Neuronal stem cell (in vitro differentiated cells): Measurements from ENCODE around the gene CCT8.

ENCODE experiments used
- DNase-seq: peaks from one replicate; pipeline ENCODE4 v3.0.0-alpha.2; 2013; ENCODE audit warnings: low spot score
- H2AFZ ChIP-seq: one replicate; pipeline ENCODE4 v1.6.1; 2013; ENCODE audit warnings: mild to moderate bottlenecking, low read length, inconsistent platforms
- H2AK5ac ChIP-seq: 2 replicates; pipeline ENCODE4 v1.6.1; 2013; ENCODE audit warnings: low read depth, mild to moderate bottlenecking, inconsistent platforms, low read length, moderate library complexity, mixed read lengths
- H2BK120ac ChIP-seq: 2 replicates; pipeline ENCODE4 v1.6.1; 2013; ENCODE audit warnings: low read depth, mild to moderate bottlenecking, inconsistent platforms, low read length, moderate library complexity, mixed read lengths
- H2BK12ac ChIP-seq: one replicate; pipeline ENCODE4 v1.6.1; 2013; ENCODE audit warnings: low read length, inconsistent platforms
- H2BK15ac ChIP-seq: 2 replicates; pipeline ENCODE4 v1.6.1; 2013; ENCODE audit warnings: mild to moderate bottlenecking, low read length, inconsistent platforms, mixed read lengths
- H2BK5ac ChIP-seq: one replicate; pipeline ENCODE4 v1.6.1; 2013; ENCODE audit warnings: inconsistent platforms, mild to moderate bottlenecking, low read length, moderate library complexity
- H3K14ac ChIP-seq: one replicate; pipeline ENCODE4 v1.6.1; 2013; ENCODE audit warnings: low read length, inconsistent platforms
- H3K18ac ChIP-seq: 2 replicates; pipeline ENCODE4 v1.6.1; 2013; ENCODE audit warnings: low read length, inconsistent platforms
- H3K23ac ChIP-seq: 2 replicates; pipeline ENCODE4 v1.6.1; 2013; ENCODE audit warnings: low read depth, mild to moderate bottlenecking, mixed read lengths, low read length, inconsistent platforms; ENCODE audit not compliant: poor library complexity
- H3K27ac ChIP-seq: replicated peaks from 3 replicates; pipeline ENCODE4 v1.5.1; 2013; ENCODE audit warnings: low read length, inconsistent platforms
- H3K27me3 ChIP-seq, 3 experiments: 2 replicates each; pipeline ENCODE4 v1.6.1; 2013; ENCODE audit warnings: low read length in 3 of 3, mild to moderate bottlenecking in 2 of 3, inconsistent platforms in 1 of 3, low read depth in 1 of 3, mixed read lengths in 1 of 3, moderate library complexity in 1 of 3; ENCODE audit not compliant: control insufficient read depth in 3 of 3, insufficient read depth in 3 of 3
- H3K36me3 ChIP-seq, 2 donors: replicated peaks in 1 of 2; 2 replicates each; pipeline ENCODE4 v1.6.1; 2013; ENCODE audit warnings: low read length in 2 of 2; ENCODE audit not compliant: control insufficient read depth in 2 of 2, insufficient read depth in 2 of 2
- H3K4ac ChIP-seq: 2 replicates; pipeline ENCODE4 v1.6.1; 2013; ENCODE audit warnings: inconsistent platforms, mild to moderate bottlenecking, low read length, moderate library complexity
- H3K4me1 ChIP-seq, 2 donors: 1 replicate in 1 of 2; 2 replicates in 1 of 2; pipeline ENCODE4 v1.6.1; 2013; ENCODE audit warnings: low read length in 2 of 2, low read depth in 1 of 2; ENCODE audit not compliant: control insufficient read depth in 2 of 2, insufficient read depth in 1 of 2
- H3K4me2 ChIP-seq: one replicate; pipeline ENCODE4 v1.6.1; 2013; ENCODE audit warnings: mild to moderate bottlenecking, low read length, inconsistent platforms; ENCODE audit not compliant: insufficient read depth, poor library complexity, severe bottlenecking
- H3K4me3 ChIP-seq, 2 donors: 2 replicates each; pipeline ENCODE4 v1.5.1; 2013; ENCODE audit warnings: low read length in 2 of 2, mild to moderate bottlenecking in 2 of 2, inconsistent platforms in 1 of 2, moderate library complexity in 1 of 2
- H3K79me1 ChIP-seq: one replicate; pipeline ENCODE4 v1.6.1; 2013; ENCODE audit warnings: low read depth, mild to moderate bottlenecking, inconsistent platforms, low read length, moderate library complexity
- H3K9ac ChIP-seq: one replicate; pipeline ENCODE4 v1.6.1; 2013; ENCODE audit warnings: mild to moderate bottlenecking, low read depth, low read length, inconsistent platforms; ENCODE audit not compliant: poor library complexity
- H3K9me3 ChIP-seq, 2 donors: replicated peaks in 1 of 2; 2 replicates each; pipeline versions ENCODE3 to v1.6.1; 2013; ENCODE audit warnings: low read length in 2 of 2, mild to moderate bottlenecking in 2 of 2, inconsistent platforms in 1 of 2, low read depth in 1 of 2, mixed read lengths in 1 of 2, moderate library complexity in 1 of 2; ENCODE audit not compliant: control insufficient read depth in 2 of 2, insufficient read depth in 1 of 2
- H4K8ac ChIP-seq: one replicate; pipeline ENCODE4 v1.6.1; 2013; ENCODE audit warnings: low read depth, mild to moderate bottlenecking, inconsistent platforms, low read length, moderate library complexity
- H4K91ac ChIP-seq: one replicate; pipeline ENCODE4 v1.6.1; 2013; ENCODE audit warnings: low read length, low read depth, mild to moderate bottlenecking, inconsistent platforms; ENCODE audit not compliant: poor library complexity
- whole genome bisulfite sequencing, 2 donors: extraction: QIAGEN DNeasy Blood & Tissue Kit; methylation state at CpG; one replicate each; pipeline ENCODE4 v1.1.7; 2013; ENCODE audit warnings: missing lambda C conversion rate in 2 of 2, mixed read lengths in 1 of 2; ENCODE audit not compliant: insufficient read length in 2 of 2, insufficient replicate concordance in 1 of 2; ENCODE audit errors: extremely low coverage in 2 of 2; 5-methylcytosine and 5-hydroxymethylcytosine counted together

Gene CCT8

GRCh38 chr21:29098156-29098555 is 24.7 kb upstream of the CCT8 start:
- H2AFZ ChIP-seq: no peak overlapping the region
- H3K14ac ChIP-seq: no peak overlapping the region
- no peak overlapping the region for H4K8ac ChIP-seq
- H3K4me3 ChIP-seq: no peak overlapping the region
- H2BK15ac ChIP-seq: no peak overlapping the region
- no peaks in the 10 kb centered on the region for H3K79me1 ChIP-seq
- H3K4me1 ChIP-seq: peaks cover 4% of the 10 kb centered on the region in 2 donors
- H4K91ac ChIP-seq: no peak overlapping the region
- no peak overlapping the region for H3K27ac ChIP-seq
- no peak overlapping the region for H2AK5ac ChIP-seq
- H2BK120ac ChIP-seq: no peak overlapping the region
- no peak overlapping the region for H3K4ac ChIP-seq
- no peaks in the 10 kb centered on the region for H3K36me3 ChIP-seq
- DNase-seq: no peak
- no peak overlapping the region for H3K9ac ChIP-seq
- no peak overlapping the region for H3K18ac ChIP-seq
- H3K27me3 ChIP-seq: peaks cover 0 to 6% (median 0%) of the 10 kb centered on the region in 3 experiments
- no peak overlapping the region for H2BK12ac ChIP-seq
- no peak overlapping the region for H2BK5ac ChIP-seq
- WGBS, 2 donors: no CpG with 5 or more reads among the region's 2 CpGs
- H3K23ac ChIP-seq: no peak overlapping the region
- H3K4me2 ChIP-seq: no peak overlapping the region
- no peaks in the 10 kb centered on the region for H3K9me3 ChIP-seq

DNA sequence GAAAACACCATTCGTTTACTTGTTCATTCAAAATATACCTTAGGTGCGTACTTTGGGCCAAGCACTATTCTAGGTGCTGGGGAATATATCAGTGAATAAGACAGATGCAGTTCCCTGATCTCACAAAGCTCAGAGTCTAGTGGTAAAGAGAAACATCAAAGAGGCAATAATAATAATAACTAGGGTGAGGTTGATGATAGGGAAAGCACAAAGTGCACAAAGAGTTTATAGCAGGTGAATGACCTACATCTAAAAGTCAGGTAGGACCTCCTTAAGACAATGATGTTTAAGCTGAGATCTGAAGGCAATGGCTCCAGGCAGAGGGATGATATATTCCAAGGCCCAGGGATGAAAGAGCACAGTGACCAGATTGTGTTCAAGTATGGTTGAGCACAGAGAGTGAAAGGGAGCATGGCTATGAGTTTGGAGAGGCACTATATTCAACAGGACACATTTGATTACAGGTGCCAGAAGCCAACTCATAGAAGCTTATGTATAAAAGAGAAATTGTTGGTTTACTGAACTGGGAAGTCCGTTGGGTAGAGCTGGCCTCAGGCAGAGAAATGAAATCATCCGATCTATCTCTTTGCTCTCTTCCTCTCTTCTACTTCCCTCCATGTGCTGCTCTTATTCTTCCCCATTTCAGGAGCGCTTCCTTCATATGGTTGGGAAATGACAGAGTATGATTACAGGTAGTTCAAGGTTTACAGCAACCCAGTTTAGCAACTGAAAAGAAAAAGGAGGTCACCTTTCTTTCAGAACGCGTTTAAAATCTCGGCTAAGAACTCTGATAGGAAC is 23.0 kb upstream of the CCT8 start:
- Histone ChIP-seq H3K79me1 (no peaks in the 10 kb centered on the region), H3K27me3 (peaks cover 0 to 6% (median 0%) of the 10 kb centered on the region in 3 experiments), H3K9me3 (no peaks in the 10 kb centered on the region), H3K14ac (no peak overlapping the region), H2BK12ac (no peak overlapping the region), H3K9ac (no peak overlapping the region), H3K4ac (no peak overlapping the region), H3K27ac (no peak overlapping the region), H2BK15ac (no peak overlapping the region), H4K8ac (no peak overlapping the region), H3K4me1 (peaks cover 4% of the 10 kb centered on the region in 2 donors), H2BK120ac (no peak overlapping the region), H4K91ac (no peak overlapping the region), H2AK5ac (no peak overlapping the region), H3K4me2 (no peak overlapping the region), H3K4me3 (no peak overlapping the region), H3K36me3 (no peaks in the 10 kb centered on the region), H3K23ac (no peak overlapping the region), H2BK5ac (no peak overlapping the region), H2AFZ (no peak overlapping the region), H3K18ac (no peak overlapping the region)
- DNase-seq: no peak
- WGBS, 2 donors: no CpG with 5 or more reads among the region's 8 CpGs

GRCh38 chr21:29092102-29092959 is 18.9 kb upstream of the CCT8 start:
- Histone ChIP-seq H3K18ac (no peak overlapping the region), H2BK12ac (no peak overlapping the region), H4K8ac (no peak overlapping the region), H2AK5ac (no peak overlapping the region), H2BK5ac (no peak overlapping the region), H3K4me1 (peaks cover 4% of the 10 kb centered on the region in 2 donors), H3K9ac (no peak overlapping the region), H3K23ac (no peak overlapping the region), H3K4ac (no peak overlapping the region), H3K9me3 (no peaks in the 10 kb centered on the region), H2BK120ac (no peak overlapping the region), H3K79me1 (no peaks in the 10 kb centered on the region), H3K4me3 (no peak overlapping the region), H3K36me3 (no peaks in the 10 kb centered on the region), H3K14ac (no peak overlapping the region), H2AFZ (no peak overlapping the region), H3K27me3 (peaks cover 0 to 6% (median 0%) of the 10 kb centered on the region in 3 experiments), H2BK15ac (no peak overlapping the region), H3K4me2 (no peak overlapping the region), H4K91ac (no peak overlapping the region), H3K27ac (no peak overlapping the region)
- no peak for DNase-seq
- WGBS, 2 donors: no CpG with 5 or more reads among the region's 9 CpGs

DNA sequence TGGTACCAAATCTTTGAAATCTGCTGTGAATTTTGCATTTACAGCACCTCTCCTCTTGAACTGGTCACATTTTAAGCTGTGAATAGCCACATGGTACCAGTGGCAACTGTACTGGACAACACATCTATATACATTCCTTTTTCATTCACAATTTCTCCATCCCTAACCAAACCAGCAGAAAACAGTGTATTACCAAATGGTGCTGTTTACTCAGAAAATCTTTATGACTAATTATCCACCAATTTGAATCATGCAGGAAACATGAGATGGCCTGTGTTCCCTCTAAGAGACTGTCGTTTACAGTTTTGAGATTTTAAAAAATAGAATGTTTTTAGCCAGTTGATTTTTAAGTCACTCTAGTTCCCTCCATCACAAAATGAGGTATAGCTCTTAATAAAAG is 17.6 kb upstream of the CCT8 start:
- H4K8ac ChIP-seq: no peak overlapping the region
- whole genome bisulfite sequencing, 2 donors: no CpG with 5 or more reads among the region's 1 CpG
- H3K4me1 ChIP-seq: peaks cover 4% of the 10 kb centered on the region in 2 donors
- H3K4me2 ChIP-seq: no peak overlapping the region
- H3K79me1 ChIP-seq: no peaks in the 10 kb centered on the region
- H2BK120ac ChIP-seq: no peak overlapping the region
- no peak overlapping the region for H2BK12ac ChIP-seq
- H3K4ac ChIP-seq: no peak overlapping the region
- DNase-seq: no peak
- no peak overlapping the region for H2AK5ac ChIP-seq
- H3K27ac ChIP-seq: no peak overlapping the region
- H2AFZ ChIP-seq: no peak overlapping the region
- H2BK15ac ChIP-seq: no peak overlapping the region
- H4K91ac ChIP-seq: no peak overlapping the region
- H3K4me3 ChIP-seq: no peak overlapping the region
- H3K9ac ChIP-seq: no peak overlapping the region
- H3K36me3 ChIP-seq: no peaks in the 10 kb centered on the region
- H3K9me3 ChIP-seq: no peaks in the 10 kb centered on the region
- H3K18ac ChIP-seq: no peak overlapping the region
- no peak overlapping the region for H3K14ac ChIP-seq
- no peak overlapping the region for H3K23ac ChIP-seq
- no peak overlapping the region for H2BK5ac ChIP-seq
- no peaks in the 10 kb centered on the region for H3K27me3 ChIP-seq
